RPMI7951 (cell line): ENCODE measurements around the gene CMKLR1. TPM values are rescaled to one million over a fixed set of nuclear protein-coding genes. Genes with fewer than 3 reads are reported as not detected.

Experiments
- DNase-seq: peaks from one replicate; pipeline ENCODE4 v3.0.0-alpha.2; 2012; ENCODE audit warnings: low read depth
- total RNA-seq: library from RNA; depleted of rRNA; stranded (reverse); fragments of >200 nt; shearing (Covaris generic); gene quantifications from 2 replicates; pipeline ENCODE4 v1.2.3, GENCODE V29; 2014

The CMKLR1 gene
- total RNA-seq, 1 experiment from 2014 or later, result 43.6 TPM

- peak; percentile 79 for DNase-seq
These were observed 1.6 kb downstream of the CMKLR1 start for GRCh38 chr12:108337235-108338223.

- no peak for DNase-seq
These were observed 3.6 kb downstream of the CMKLR1 start for GRCh38 chr12:108335349-108336119.

- peak; percentile 96 for DNase-seq
These were observed 5.0 kb downstream of the CMKLR1 start for GRCh38 chr12:108333898-108334699.

- DNase-seq, result peak; percentile 85
These were observed 6.2 kb downstream of the CMKLR1 start for GRCh38 chr12:108332791-108333382.

GRCh38 chr12:108328420-108328819 is 10.7 kb downstream of the CMKLR1 start:
- DNase-seq, result peak; percentile 63

GRCh38 chr12:108327621-108328344 is 11.3 kb downstream of the CMKLR1 start:
- no peak for DNase-seq

- DNase-seq, result peak; percentile 61
These were observed 12.8 kb downstream of the CMKLR1 start for GRCh38 chr12:108326254-108326750.

- no peak for DNase-seq
These were observed 13.6 kb downstream of the CMKLR1 start for GRCh38 chr12:108325549-108325948.

- DNase-seq, result no peak
These were observed 14.1 kb downstream of the CMKLR1 start for GRCh38 chr12:108325018-108325358.

GRCh38 chr12:108324351-108325017 is 14.6 kb downstream of the CMKLR1 start:
- peak; percentile 74 for DNase-seq

- DNase-seq, result no peak
These were observed 15.5 kb downstream of the CMKLR1 start for GRCh38 chr12:108323581-108323980.

- no peak for DNase-seq
These were observed 16.1 kb downstream of the CMKLR1 start for GRCh38 chr12:108322998-108323397.

GRCh38 chr12:108321688-108322087 is 17.4 kb downstream of the CMKLR1 start:
- peak; percentile 65 for DNase-seq

GRCh38 chr12:108320507-108321293 is 18.4 kb downstream of the CMKLR1 start:
- DNase-seq, result no peak

- DNase-seq, result no peak
These were observed 19.6 kb downstream of the CMKLR1 start for GRCh38 chr12:108319277-108320234.

- DNase-seq, result no peak
These were observed 20.4 kb downstream of the CMKLR1 start for GRCh38 chr12:108318472-108319275.
